ENCODE results near the gene CMKLR1. TPM values are rescaled to one million over a fixed set of nuclear protein-coding genes. Genes with fewer than 3 reads are reported as not detected.

Gene CMKLR1
- total and polyA plus RNA-seq, 9 of the 15 experiments (the other 6 are each of a cell fraction or from before 2014, with no cell fraction given) = 0.11 to 1.4 (median 0.20) TPM

DNA sequence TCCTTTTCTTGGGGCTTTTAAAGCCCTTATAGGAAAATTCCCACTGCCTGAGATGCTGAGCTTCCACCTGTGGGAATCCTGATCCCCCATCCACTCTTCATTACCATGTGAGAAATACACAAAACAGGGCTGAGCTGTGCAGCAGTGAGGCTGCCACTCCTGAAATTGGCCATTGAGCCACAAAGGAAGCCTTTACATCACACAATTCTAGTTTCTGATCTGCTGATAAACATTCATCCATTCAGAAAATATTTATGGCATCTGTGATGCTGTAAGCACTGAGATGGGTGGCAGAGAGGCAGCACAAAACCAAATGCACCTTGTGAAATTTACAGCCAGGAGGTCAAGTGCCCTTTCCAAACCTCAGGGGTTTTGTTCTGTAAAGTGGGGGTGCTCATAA, 26.2 kb upstream of the CMKLR1 start:
- no TSS peak for BruUV-seq (replicated peaks)
- Histone ChIP-seq H3K9ac (ENCODE audit: insufficient read depth in 1 of 2, low read depth in 2 of 2, low read length in 2 of 2) (no peak overlapping the region), H3K36me3 (ENCODE audit: control insufficient read depth, insufficient read depth, low read length) (no peaks in the 10 kb centered on the region), H3K79me2 (ENCODE audit: control insufficient read depth, insufficient read depth, low read length) (no peaks in the 10 kb centered on the region), H4K20me1 (replicated peaks; ENCODE audit: control insufficient read depth, insufficient read depth, low read length) (no peaks in the 10 kb centered on the region), H3K4me3 (no peak overlapping the region), H3K4me1 (replicated peaks in 1 of 2; ENCODE audit: control insufficient read depth in 2 of 2, insufficient read depth in 2 of 2, low read length in 2 of 2) (no peaks in the 10 kb centered on the region), H3K9me1 (ENCODE audit: control insufficient read depth, insufficient read depth, low read length) (no peaks in the 10 kb centered on the region), H3K4me2 (ENCODE audit: insufficient read depth, low read length) (no peak overlapping the region), H2AFZ (ENCODE audit: low read depth, low read length) (no peak overlapping the region), H3K27me3 (ENCODE audit: control insufficient read depth in 2 of 2, insufficient read depth in 2 of 2, low read length in 2 of 2) (peaks cover 5 to 32% of the 10 kb centered on the region in 2 experiments; a peak in 4 of 5 replicates), H3K9me3 (replicated peaks; ENCODE audit: control insufficient read depth, insufficient read depth, low read depth, low read length) (no peaks in the 10 kb centered on the region), H3K27ac (ENCODE audit: extremely low read depth, low read depth, low read length) (no peak overlapping the region)
- in situ Hi-C loops (cut with MboI) (no loop called here), intact Hi-C loops (cut with micrococcal nuclease) (no loop called here)
- ATAC-seq (no peak), FAIRE-seq (no peak), DNase-seq (ENCODE audit: extremely low read depth in 1 of 4, low spot score in 3 of 4) (no peak)
- TF ChIP-seq RBBP5 (IDR thresholded peaks at IDR 0.05; ENCODE audit: borderline replicate concordance, insufficient read depth, low read length, poor library complexity, severe bottlenecking) (no peak), TEAD2 (tag; IDR thresholded peaks at IDR 0.05) (no peak), MTF1 (CRISPR knock-in tag; IDR thresholded peaks at IDR 0.05; ENCODE audit: borderline replicate concordance) (no peak), MCM2 (IDR thresholded peaks at IDR 0.05; ENCODE audit: low read depth) (no peak), ZNF830 (CRISPR knock-in tag; IDR thresholded peaks at IDR 0.05) (no peak), POLR3G (IDR thresholded peaks at IDR 0.05; ENCODE audit: extremely low read depth, insufficient read length, insufficient replicate concordance) (no peak), CREB3 (tag; conservative IDR thresholded peaks at IDR 0.05; ENCODE audit: low read depth) (no peak), BRF1 (IDR thresholded peaks at IDR 0.05; ENCODE audit: borderline replicate concordance, extremely low read depth, insufficient read length) (no peak), ETS2 (tag; IDR thresholded peaks at IDR 0.05; ENCODE audit: borderline replicate concordance, poor library complexity, severe bottlenecking) (no peak), SREBF1 (IDR thresholded peaks at IDR 0.05; ENCODE audit: borderline replicate concordance, low read depth, low read length) (no peak), SAFB (IDR thresholded peaks at IDR 0.05; ENCODE audit: borderline replicate concordance, low read depth, low read length) (no peak), CREB5 (CRISPR knock-in tag; IDR thresholded peaks at IDR 0.05) (no peak), POU5F1 (IDR thresholded peaks at IDR 0.05; ENCODE audit: borderline replicate concordance, low read depth, low read length, partially characterized antibody) (no peak), EP400 (IDR thresholded peaks at IDR 0.05) (no peak), UBTF (IDR thresholded peaks at IDR 0.05; ENCODE audit: borderline replicate concordance in 1 of 2, low read depth in 2 of 2, low read length in 2 of 2) (no peak)
- CTCF ChIA-PET (ENCODE audit: low intra/inter-chr PET ratio) = no interaction called here
- POLR2A ChIA-PET = interaction anchor here (1.1 kb wide), 1 partner anchor 11 kb away, joined by 3 read pairs; no protein-coding TSS in a partner anchor

Data from K562 (cell line).